NCI-H510A treated with DMSO at 0.1 percent for 48 hours (cell line): ENCODE results near the gene BMP8B.

Experiments used
- DNase-seq: peaks from one replicate; lab custom pipeline; 2025; lab: John Stamatoyannopoulos, UW

The BMP8B gene

GRCh38 chr1:39758556-39759435, 29.9 kb downstream of the BMP8B start:
- peak; percentile 100 for DNase-seq

GRCh38 chr1:39757501-39757900, 31.2 kb downstream of the BMP8B start:
- DNase-seq, result no peak

- peak; percentile 100 for DNase-seq
These were observed 32.6 kb downstream of the BMP8B start for GRCh38 chr1:39755965-39756659.

- DNase-seq, result peak; percentile 100
These were observed 33.7 kb downstream of the BMP8B start for GRCh38 chr1:39754906-39755504.

GRCh38 chr1:39754026-39754570, 34.6 kb downstream of the BMP8B start:
- DNase-seq, result peak; percentile 100

GRCh38 chr1:39753132-39754025, 35.3 kb downstream of the BMP8B start:
- peak; percentile 100 for DNase-seq

GRCh38 chr1:39752703-39753102, 36.0 kb downstream of the BMP8B start:
- no peak for DNase-seq

- DNase-seq, result no peak
These were observed 37.1 kb downstream of the BMP8B start for GRCh38 chr1:39751595-39751994.

- no peak for DNase-seq
These were observed 43.5 kb downstream of the BMP8B start for GRCh38 chr1:39745016-39745670.

GRCh38 chr1:39738622-39739366, 49.9 kb downstream of the BMP8B start, which contains the start of gene PPIE:
PPIE (plus strand) TSS chr1:39738882; CDS start chr1:39738901, 19 bp downstream.
- peak; percentile 100 for DNase-seq

GRCh38 chr1:39737546-39738169, 51.0 kb downstream of the BMP8B start:
- DNase-seq, result no peak

- DNase-seq, result no peak
These were observed 52.9 kb downstream of the BMP8B start for GRCh38 chr1:39735731-39736130.

- DNase-seq, result peak; percentile 100
These were observed 55.5 kb downstream of the BMP8B start for GRCh38 chr1:39733161-39733560.

GRCh38 chr1:39732730-39733129, 55.9 kb downstream of the BMP8B start:
- DNase-seq, result no peak

- no peak for DNase-seq
These were observed 58.8 kb downstream of the BMP8B start for GRCh38 chr1:39729842-39730241.

GRCh38 chr1:39729030-39729429, 59.6 kb downstream of the BMP8B start:
- no peak for DNase-seq

GRCh38 chr1:39727932-39728317, 60.7 kb downstream of the BMP8B start:
- no peak for DNase-seq

- no peak for DNase-seq
These were observed 61.3 kb downstream of the BMP8B start for GRCh38 chr1:39727221-39727931.

GRCh38 chr1:39726600-39726999, 62.1 kb downstream of the BMP8B start:
- no peak for DNase-seq
